A673 (cell line): Measurements from ENCODE around the gene AFM. TPM values are rescaled to one million over a fixed set of nuclear protein-coding genes. Genes with fewer than 3 reads are reported as not detected.

ENCODE experiments used
- BruUV-seq: library from RNA; stranded (reverse); fragments of 400-500 nt; replicated peaks from 2 replicates; lab custom pipeline; 2021; lab: Mats Ljungman, UMichigan
- CTCF ChIA-PET: fragments of 300-600 bp; sonication (Branson Sonifier 250); formaldehyde crosslinking; loops from one replicate; lab custom pipeline; 2022; ENCODE audit warnings: antibody characterized with exemption; lab: Charles Lee
- POLR2A ChIA-PET: fragments of 300-600 bp; sonication (Branson Sonifier 250); formaldehyde crosslinking; loops from one replicate; lab custom pipeline; 2022; ENCODE audit warnings: antibody characterized with exemption; ENCODE audit not compliant: low non-redundant PET; lab: Charles Lee
- DNase-seq: peaks from one replicate; pipeline ENCODE4 v3.0.0-alpha.2; 2015; ENCODE audit warnings: low spot score
- H3K27ac ChIP-seq: fragments of 200-600 bp; sonication (generic); 2 replicates; pipeline ENCODE4 v1.5.1; 2016; ENCODE audit warnings: mixed run types, low read depth, mild to moderate bottlenecking, mixed read lengths, antibody characterized with exemption, low read length; ENCODE audit not compliant: poor library complexity, severe bottlenecking
- H3K27me3 ChIP-seq: fragments of 200-600 bp; sonication (generic); replicated peaks from 2 replicates; pipeline ENCODE4 v1.6.1; 2017; ENCODE audit warnings: mixed run types, low read depth, mild to moderate bottlenecking, mixed read lengths, antibody characterized with exemption, low read length; ENCODE audit not compliant: insufficient read depth, poor library complexity
- H3K36me3 ChIP-seq: fragments of 200-600 bp; sonication (generic); 2 replicates; pipeline ENCODE4 v1.6.1; 2016; ENCODE audit warnings: mixed run types, mild to moderate bottlenecking, mixed read lengths, antibody characterized with exemption, low read length; ENCODE audit not compliant: insufficient read depth, poor library complexity, severe bottlenecking
- H3K4me1 ChIP-seq: fragments of 200-600 bp; sonication (generic); 2 replicates; pipeline ENCODE4 v1.6.1; 2017; ENCODE audit warnings: mixed run types, mild to moderate bottlenecking, mixed read lengths, antibody characterized with exemption, low read length; ENCODE audit not compliant: insufficient read depth, poor library complexity, severe bottlenecking
- H3K4me3 ChIP-seq: fragments of 200-600 bp; sonication (generic); 2 replicates; pipeline ENCODE4 v1.5.1; 2016; ENCODE audit warnings: low read depth, mixed run types, mild to moderate bottlenecking, mixed read lengths, low read length; ENCODE audit not compliant: poor library complexity, severe bottlenecking
- H3K9me3 ChIP-seq: fragments of 200-600 bp; sonication (generic); 2 replicates; pipeline ENCODE4 v1.6.1; 2016; ENCODE audit warnings: mixed run types, low read depth, mild to moderate bottlenecking, mixed read lengths, antibody characterized with exemption, low read length; ENCODE audit not compliant: poor library complexity, severe bottlenecking
- EZH2 ChIP-seq: fragments of 200-600 bp; sonication (generic); IDR thresholded peaks from 2 replicates; pipeline ENCODE4 v1.6.1; 2017; ENCODE audit warnings: borderline replicate concordance, low read depth, mild to moderate bottlenecking, mixed read lengths, antibody characterized with exemption, low read length; ENCODE audit not compliant: poor library complexity, severe bottlenecking
- intact Hi-C: fragments of 100-400 bp; cut with micrococcal nuclease; formaldehyde crosslinking; loops from one replicate; pipeline ENCODE4 v1.10.0; 2022; ENCODE audit not compliant: unreplicated experiment
- total RNA-seq: library from RNA; stranded (reverse); gene quantifications from 2 replicates; pipeline ENCODE4 v1.2.3, GENCODE V29; 2021
- TF ChIP-seq, protein P1 (sequence below): fragments of 300-800, 200-600 bp; sonication (generic); conservative IDR thresholded peaks from 2 replicates; pipeline ENCODE4 v1.5.1; 2017; ENCODE audit warnings: low read depth, mild to moderate bottlenecking, antibody characterized with exemption, low read length, moderate library complexity, mixed read lengths

Gene AFM
- total RNA-seq, 1 experiment from 2014 or later: not detected

DNA sequence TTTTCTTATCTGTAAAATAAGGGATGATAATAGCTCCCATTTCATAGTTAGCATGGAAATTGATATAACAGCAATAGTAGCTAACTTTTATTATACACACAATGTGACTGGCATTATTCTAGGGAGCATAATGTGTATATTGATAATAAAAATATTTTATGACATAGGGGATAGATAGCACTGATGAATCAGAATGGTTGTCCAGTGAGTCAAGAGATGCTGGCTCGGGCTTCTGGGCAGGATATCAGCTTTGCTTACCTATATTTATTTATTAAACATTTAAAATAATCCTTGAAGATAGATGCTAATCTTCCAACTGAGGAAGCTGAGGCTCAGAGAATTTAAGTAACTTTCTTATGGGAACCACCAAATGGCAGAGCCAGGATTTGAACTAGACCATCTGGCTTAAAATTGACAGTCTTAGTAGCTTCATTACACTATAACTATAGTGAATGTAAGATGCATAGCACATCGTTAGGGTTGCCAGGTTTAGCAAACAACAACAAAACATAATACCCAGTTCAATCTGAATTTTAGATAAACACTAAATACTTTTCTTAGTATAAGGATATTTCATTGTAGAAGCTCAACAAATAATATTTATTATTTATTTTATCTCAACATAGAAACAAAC is 42.8 kb upstream of the AFM start:
- no peak for DNase-seq
- ChIA-PET POLR2A (no interaction called here), CTCF (no interaction called here)
- intact Hi-C loops: no loop called here
- no peaks in the 10 kb centered on the region for H3K4me1 ChIP-seq
- no peaks in the 10 kb centered on the region for H3K27me3 ChIP-seq
- TF ChIP-seq, protein P1, sequence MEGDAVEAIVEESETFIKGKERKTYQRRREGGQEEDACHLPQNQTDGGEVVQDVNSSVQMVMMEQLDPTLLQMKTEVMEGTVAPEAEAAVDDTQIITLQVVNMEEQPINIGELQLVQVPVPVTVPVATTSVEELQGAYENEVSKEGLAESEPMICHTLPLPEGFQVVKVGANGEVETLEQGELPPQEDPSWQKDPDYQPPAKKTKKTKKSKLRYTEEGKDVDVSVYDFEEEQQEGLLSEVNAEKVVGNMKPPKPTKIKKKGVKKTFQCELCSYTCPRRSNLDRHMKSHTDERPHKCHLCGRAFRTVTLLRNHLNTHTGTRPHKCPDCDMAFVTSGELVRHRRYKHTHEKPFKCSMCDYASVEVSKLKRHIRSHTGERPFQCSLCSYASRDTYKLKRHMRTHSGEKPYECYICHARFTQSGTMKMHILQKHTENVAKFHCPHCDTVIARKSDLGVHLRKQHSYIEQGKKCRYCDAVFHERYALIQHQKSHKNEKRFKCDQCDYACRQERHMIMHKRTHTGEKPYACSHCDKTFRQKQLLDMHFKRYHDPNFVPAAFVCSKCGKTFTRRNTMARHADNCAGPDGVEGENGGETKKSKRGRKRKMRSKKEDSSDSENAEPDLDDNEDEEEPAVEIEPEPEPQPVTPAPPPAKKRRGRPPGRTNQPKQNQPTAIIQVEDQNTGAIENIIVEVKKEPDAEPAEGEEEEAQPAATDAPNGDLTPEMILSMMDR: no peak
- TF ChIP-seq EZH2: no peak
- no TSS peak for BruUV-seq
- H3K4me3 ChIP-seq: no peak overlapping the region
- H3K36me3 ChIP-seq: no peaks in the 10 kb centered on the region
- no peaks in the 10 kb centered on the region for H3K9me3 ChIP-seq
- no peak overlapping the region for H3K27ac ChIP-seq

GRCh38 chr4:73439445-73439844 is 42.1 kb upstream of the AFM start:
- Histone ChIP-seq H3K36me3 (no peaks in the 10 kb centered on the region), H3K9me3 (no peaks in the 10 kb centered on the region), H3K27ac (no peak overlapping the region), H3K4me1 (no peaks in the 10 kb centered on the region), H3K27me3 (no peaks in the 10 kb centered on the region), H3K4me3 (no peak overlapping the region)
- BruUV-seq: no TSS peak
- CTCF ChIA-PET: no interaction called here
- DNase-seq: no peak
- POLR2A ChIA-PET: no interaction called here
- TF ChIP-seq, protein P1: no peak
- no peak for TF ChIP-seq EZH2
- intact Hi-C loops: no loop called here

- Histone ChIP-seq H3K4me3 (no peak overlapping the region), H3K9me3 (no peaks in the 10 kb centered on the region), H3K36me3 (no peaks in the 10 kb centered on the region), H3K27ac (no peak overlapping the region), H3K4me1 (no peaks in the 10 kb centered on the region), H3K27me3 (no peaks in the 10 kb centered on the region)
- ChIA-PET POLR2A (no interaction called here), CTCF (no interaction called here)
- intact Hi-C loops: loop anchor here (10.0 kb wide), 1 partner anchor 125 kb away; no protein-coding TSS in a partner anchor
- no peak for DNase-seq
- TF ChIP-seq EZH2: no peak
- no TSS peak for BruUV-seq
Observed at GRCh38 chr4:73439991-73440390, 41.6 kb upstream of the AFM start.

GRCh38 chr4:73440653-73441052 is 40.9 kb upstream of the AFM start:
- Histone ChIP-seq H3K4me1 (no peaks in the 10 kb centered on the region), H3K4me3 (no peak overlapping the region), H3K27me3 (no peaks in the 10 kb centered on the region), H3K27ac (no peak overlapping the region), H3K9me3 (no peaks in the 10 kb centered on the region), H3K36me3 (no peaks in the 10 kb centered on the region)
- CTCF ChIA-PET: no interaction called here
- TF ChIP-seq, protein P1: no peak
- TF ChIP-seq EZH2: no peak
- no TSS peak for BruUV-seq
- no peak for DNase-seq
- POLR2A ChIA-PET: no interaction called here
- intact Hi-C loops: loop anchor here (10.0 kb wide), 1 partner anchor 126 kb away; no protein-coding TSS in a partner anchor
